SK-N-SH treated with all-trans-retinoic acid at 6 μM for 48 hours (cell line): Measurements from ENCODE around the gene CCDC178.

Experiments used
- ATAC-seq: fragments of 200-7000 bp; cut with Tn5 transposase; 3 replicates; pipeline ENCODE4 v1.9.1; 2020; ENCODE audit warnings: mild to moderate bottlenecking, moderate library complexity
- ARNTL ChIP-seq: fragments of 450-650 bp; formaldehyde crosslinking; IDR thresholded peaks from 2 replicates; pipeline ENCODE4 v1.5.0; 2020; ENCODE audit warnings: low read depth, mild to moderate bottlenecking, moderate library complexity, borderline replicate concordance
- BACH2 ChIP-seq: fragments of 250-450 bp; sonication (Bioruptor Pico); IDR thresholded peaks from 2 replicates; pipeline ENCODE4 v1.9.0; 2021; ENCODE audit warnings: mild to moderate bottlenecking, borderline replicate concordance
- CREB5 ChIP-seq: fragments of 250-450 bp; sonication (Bioruptor Pico); IDR thresholded peaks from 2 replicates; pipeline ENCODE4 v1.5.1; 2020; ENCODE audit warnings: low read depth, mild to moderate bottlenecking, moderate library complexity
- CSDC2 ChIP-seq: fragments of 250-450 bp; sonication (Bioruptor Pico); IDR thresholded peaks from 2 replicates; pipeline ENCODE4 v1.5.0; 2020; ENCODE audit warnings: mild to moderate bottlenecking, moderate library complexity
- CSRNP3 ChIP-seq: fragments of 250-450 bp; sonication (Bioruptor Pico); IDR thresholded peaks from 2 replicates; pipeline ENCODE4 v1.5.1; 2021; ENCODE audit warnings: mild to moderate bottlenecking, moderate library complexity
- ESRRG ChIP-seq: fragments of 250-450 bp; sonication (Bioruptor Pico); IDR thresholded peaks from 2 replicates; pipeline ENCODE4 v1.6.1; 2021; ENCODE audit warnings: mild to moderate bottlenecking
- GLIS3 ChIP-seq: fragments of 250-450 bp; sonication (Bioruptor Pico); IDR thresholded peaks from 2 replicates; pipeline ENCODE4 v1.5.0; 2020; ENCODE audit warnings: mild to moderate bottlenecking, moderate library complexity
- ISL1 ChIP-seq: fragments of 250-450 bp; sonication (Bioruptor Pico); IDR thresholded peaks from 2 replicates; pipeline ENCODE4 v2.1.2; 2022; ENCODE audit warnings: mild to moderate bottlenecking, moderate library complexity
- OSR1 ChIP-seq: fragments of 250-450 bp; sonication (Bioruptor Pico); IDR thresholded peaks from 2 replicates; pipeline ENCODE4 v1.8.0; 2022; ENCODE audit warnings: moderate library complexity, mild to moderate bottlenecking, inconsistent platforms
- POU6F1 ChIP-seq: fragments of 250-450 bp; sonication (Bioruptor Pico); IDR thresholded peaks from 2 replicates; pipeline ENCODE4 v1.8.0; 2021; ENCODE audit warnings: low read depth, mild to moderate bottlenecking, moderate library complexity, borderline replicate concordance
- PPARA ChIP-seq: fragments of 250-450 bp; sonication (Bioruptor Pico); IDR thresholded peaks from 2 replicates; pipeline ENCODE4 v1.5.0; 2020; ENCODE audit warnings: mild to moderate bottlenecking, borderline replicate concordance
- RARB ChIP-seq: fragments of 250-450 bp; sonication (Bioruptor Pico); IDR thresholded peaks from 2 replicates; pipeline ENCODE4 v1.8.0; 2021; ENCODE audit warnings: mild to moderate bottlenecking, moderate library complexity
- SNAI2 ChIP-seq: fragments of 250-450 bp; sonication (Bioruptor Pico); IDR thresholded peaks from 2 replicates; pipeline ENCODE4 v1.5.0; 2020; ENCODE audit warnings: mild to moderate bottlenecking, moderate library complexity
- TCF4 ChIP-seq: fragments of 250-450 bp; sonication (Bioruptor Pico); IDR thresholded peaks from 2 replicates; pipeline ENCODE4 v1.8.0; 2021; ENCODE audit warnings: mild to moderate bottlenecking, moderate library complexity, borderline replicate concordance
- TOX ChIP-seq: fragments of 250-450 bp; sonication (Bioruptor Pico); IDR thresholded peaks from 2 replicates; pipeline ENCODE4 v1.8.0; 2021; ENCODE audit warnings: mild to moderate bottlenecking, moderate library complexity, borderline replicate concordance
- TSHZ2 ChIP-seq: fragments of 250-450 bp; sonication (Bioruptor Pico); IDR thresholded peaks from 2 replicates; pipeline ENCODE4 v1.5.0; 2020; ENCODE audit warnings: mild to moderate bottlenecking, moderate library complexity
- ZC3H10 ChIP-seq: fragments of 250-450 bp; sonication (Bioruptor Pico); IDR thresholded peaks from 2 replicates; pipeline ENCODE4 v1.5.1; 2021; ENCODE audit warnings: mild to moderate bottlenecking, moderate library complexity
- ZFP3 ChIP-seq: fragments of 250-450 bp; sonication (Bioruptor Pico); IDR thresholded peaks from 2 replicates; pipeline ENCODE4 v1.5.0; 2020; ENCODE audit warnings: mild to moderate bottlenecking, moderate library complexity
- ZFP30 ChIP-seq: fragments of 450-650 bp; formaldehyde crosslinking; IDR thresholded peaks from 2 replicates; pipeline ENCODE4 v1.5.0; 2022; ENCODE audit warnings: mild to moderate bottlenecking, moderate library complexity
- ZNF565 ChIP-seq: fragments of 450-650 bp; formaldehyde crosslinking; conservative IDR thresholded peaks from 2 replicates; pipeline ENCODE4 v1.5.0; 2020; ENCODE audit warnings: low read depth, mild to moderate bottlenecking, moderate library complexity
- ZNF70 ChIP-seq: fragments of 450-650 bp; formaldehyde crosslinking; IDR thresholded peaks from 2 replicates; pipeline ENCODE4 v1.5.0; 2020; ENCODE audit warnings: mild to moderate bottlenecking, moderate library complexity
- ZNF8 ChIP-seq: fragments of 450-650 bp; formaldehyde crosslinking; IDR thresholded peaks from 2 replicates; pipeline ENCODE4 v1.5.0; 2020; ENCODE audit warnings: mild to moderate bottlenecking, moderate library complexity

The CCDC178 gene

GRCh38 chr18:33264566-33264965 lies 176.0 kb downstream of the CCDC178 start:
- ATAC-seq, result no peak
- no peak for TF ChIP-seq SNAI2 (CRISPR knock-in tag)
- no peak for TF ChIP-seq CSDC2 (CRISPR knock-in tag)
- TF ChIP-seq GLIS3 (CRISPR knock-in tag), result no peak
- TF ChIP-seq POU6F1 (CRISPR knock-in tag), result no peak
- TF ChIP-seq ARNTL (CRISPR knock-in tag), result no peak
- no peak for TF ChIP-seq ZFP3 (CRISPR knock-in tag)

GRCh38 chr18:33239298-33239697 lies 201.2 kb downstream of the CCDC178 start:
- no peak for ATAC-seq
- TF ChIP-seq ZFP30 (CRISPR knock-in tag) (no peak), ZFP3 (CRISPR knock-in tag) (no peak)

- peak; percentile 32 for ATAC-seq
Measured at GRCh38 chr18:33232318-33232626, 208.2 kb downstream of the CCDC178 start.

GRCh38 chr18:33231474-33232317 lies 208.8 kb downstream of the CCDC178 start:
- peak; percentile 93 for ATAC-seq
- no peak for TF ChIP-seq TCF4 (CRISPR knock-in tag)
- no peak for TF ChIP-seq CSDC2 (CRISPR knock-in tag)
- no peak for TF ChIP-seq ZC3H10 (CRISPR knock-in tag)
- TF ChIP-seq OSR1 (CRISPR knock-in tag), result no peak
- TF ChIP-seq CREB5 (CRISPR knock-in tag), result no peak
- TF ChIP-seq ZNF70, result peak; percentile 92
- TF ChIP-seq, all 23 proteins: peak for 1

More at GRCh38 chr18:33232318-33232626, 208.2 kb downstream of the CCDC178 start:
- no peak for TF ChIP-seq ESRRG (CRISPR knock-in tag)

- no peak for ATAC-seq
- TF ChIP-seq PPARA (CRISPR knock-in tag), result no peak
- TF ChIP-seq TOX, result no peak
- no peak for TF ChIP-seq ZFP3 (CRISPR knock-in tag)
- TF ChIP-seq GLIS3 (CRISPR knock-in tag), result no peak
- TF ChIP-seq ZNF8 (CRISPR knock-in tag), result no peak
- TF ChIP-seq ISL1 (CRISPR knock-in tag), result no peak
- TF ChIP-seq RARB (CRISPR knock-in tag), result no peak
- no peak for TF ChIP-seq ESRRG (CRISPR knock-in tag)
Measured at GRCh38 chr18:33212363-33212762, 228.2 kb downstream of the CCDC178 start.

GRCh38 chr18:33210575-33211189 lies 229.8 kb downstream of the CCDC178 start:
- TF ChIP-seq ZFP3 (CRISPR knock-in tag) (no peak), ARNTL (CRISPR knock-in tag) (no peak), TSHZ2 (CRISPR knock-in tag) (no peak), POU6F1 (CRISPR knock-in tag) (no peak), ZNF565 (CRISPR knock-in tag) (no peak), ZFP30 (CRISPR knock-in tag) (no peak), PPARA (CRISPR knock-in tag) (no peak), TOX (no peak), BACH2 (CRISPR knock-in tag) (no peak), ISL1 (CRISPR knock-in tag) (no peak), CSDC2 (CRISPR knock-in tag) (no peak), TCF4 (CRISPR knock-in tag) (no peak), ZC3H10 (CRISPR knock-in tag) (no peak), ZNF8 (CRISPR knock-in tag) (no peak), CSRNP3 (no peak), ZNF70 (no peak)
- ATAC-seq, result peak; percentile 68; the same call in 2 of the 3 replicates
